H1 (cell line): Measurements from ENCODE around the gene INPP5A. TPM values are rescaled to one million over a fixed set of nuclear protein-coding genes. Genes with fewer than 3 reads are reported as not detected.

Experiments used
- CTCF ChIA-PET: fragments of 300-600 bp; sonication (Branson Sonifier 250); formaldehyde crosslinking; loops from one replicate; lab custom pipeline; 2021; ENCODE audit not compliant: partially characterized antibody; lab: Charles Lee
- POLR2A ChIA-PET: fragments of 300-600 bp; sonication (Branson Sonifier 250); formaldehyde crosslinking; loops from one replicate; lab custom pipeline; 2021; ENCODE audit warnings: inconsistent platforms; ENCODE audit not compliant: partially characterized antibody; lab: Charles Lee
- DNase-seq, 2 experiments: peaks; one replicate each; pipeline versions ENCODE4 v3.0.0 to v3.0.0-alpha.2; 2010 to 2022; ENCODE audit warnings: low spot score in 2 of 2, low read depth in 1 of 2, mixed read lengths in 1 of 2
- FAIRE-seq: peaks from 2 replicates; lab custom pipeline; 2011; peaks lifted over from hg19 to GRCh38; lab: Jason Lieb, UNC
- H2AFZ ChIP-seq: 2 replicates; pipeline ENCODE4 v1.8.1; 2012; ENCODE audit warnings: low read length, inconsistent platforms
- H2AK5ac ChIP-seq: 2 replicates; pipeline ENCODE4 v1.6.1; 2013; ENCODE audit warnings: low read depth, low read length
- H2BK120ac ChIP-seq: replicated peaks from 2 replicates; pipeline ENCODE3; 2013; ENCODE audit warnings: low read depth, low read length, inconsistent platforms
- H2BK12ac ChIP-seq: 2 replicates; pipeline ENCODE4 v1.6.1; 2013; ENCODE audit warnings: low read depth, low read length
- H2BK15ac ChIP-seq: 2 replicates; pipeline ENCODE4 v1.6.1; 2013; ENCODE audit warnings: low read length
- H2BK20ac ChIP-seq: 2 replicates; pipeline ENCODE4 v1.6.1; 2013; ENCODE audit warnings: low read length
- H2BK5ac ChIP-seq: 2 replicates; pipeline ENCODE4 v1.6.1; 2013; ENCODE audit warnings: low read depth, low read length
- H3K14ac ChIP-seq: 2 replicates; pipeline ENCODE4 v1.6.1; 2013; ENCODE audit warnings: inconsistent platforms; ENCODE audit not compliant: insufficient read length
- H3K18ac ChIP-seq: 2 replicates; pipeline ENCODE4 v1.6.1; 2013; ENCODE audit warnings: low read length; ENCODE audit errors: extremely low read depth
- H3K23ac ChIP-seq: 2 replicates; pipeline ENCODE4 v1.6.1; 2013; ENCODE audit warnings: inconsistent platforms; ENCODE audit not compliant: insufficient read length
- H3K23me2 ChIP-seq: 2 replicates; pipeline ENCODE4 v1.6.1; 2013; ENCODE audit warnings: low read depth, low read length
- H3K27ac ChIP-seq: 2 replicates; pipeline ENCODE4 v1.6.1; 2011; ENCODE audit warnings: low read depth, low read length, inconsistent platforms
- H3K27me3 ChIP-seq, 4 experiments: replicated peaks in 1 of 4; 1 replicate in 1 of 4; 2 replicates in 3 of 4; pipeline versions ENCODE4 v1.6.1 to v1.8.1; 2011 to 2013; ENCODE audit warnings: low read length in 3 of 4, mild to moderate bottlenecking in 3 of 4, inconsistent platforms in 2 of 4, mixed read lengths in 2 of 4, moderate library complexity in 1 of 4; ENCODE audit not compliant: control insufficient read depth in 3 of 4, insufficient read depth in 3 of 4; ENCODE audit errors: extremely low read depth in 1 of 4
- H3K36me3 ChIP-seq, 4 experiments: 2 replicates each; pipeline versions ENCODE4 v1.6.1 to v1.8.1; 2011 to 2013; ENCODE audit warnings: mild to moderate bottlenecking in 4 of 4, low read length in 3 of 4, moderate library complexity in 2 of 4, control low read depth in 1 of 4, inconsistent platforms in 1 of 4; ENCODE audit not compliant: insufficient read depth in 4 of 4, control insufficient read depth in 2 of 4
- H3K4ac ChIP-seq: replicated peaks from 2 replicates; pipeline ENCODE3; 2013; ENCODE audit warnings: low read length, low read depth, mixed read lengths, inconsistent platforms; ENCODE audit not compliant: insufficient read length
- H3K4me1 ChIP-seq, 4 experiments: replicated peaks in 1 of 4; 1 replicate in 1 of 4; 2 replicates in 3 of 4; pipeline versions ENCODE4 v1.6.1 to v1.8.1; 2011 to 2013; ENCODE audit warnings: low read length in 3 of 4, inconsistent platforms in 2 of 4, mixed read lengths in 1 of 4; ENCODE audit not compliant: insufficient read depth in 4 of 4, control insufficient read depth in 3 of 4
- H3K4me2 ChIP-seq, 2 experiments: 2 replicates each; pipeline versions ENCODE4 v1.6.1 to v1.8.1; 2011 to 2013; ENCODE audit warnings: low read depth in 2 of 2, low read length in 2 of 2, control low read depth in 1 of 2, inconsistent platforms in 1 of 2, mild to moderate bottlenecking in 1 of 2; ENCODE audit not compliant: insufficient read depth in 1 of 2
- H3K4me3 ChIP-seq, 4 experiments: fragments of 200-600, 300-600 bp in 1 of 4; sonication (generic), shearing (Covaris generic), sonication (Bioruptor Twin) in 1 of 4; 2 replicates each; pipeline versions ENCODE4 v1.5.1 to v1.8.1; 2011 to 2016; ENCODE audit warnings: low read length in 4 of 4, low read depth in 3 of 4, control low read depth in 2 of 4, inconsistent platforms in 2 of 4, mild to moderate bottlenecking in 2 of 4, mixed read lengths in 1 of 4, moderate library complexity in 1 of 4; ENCODE audit not compliant: insufficient read depth in 2 of 4; ENCODE audit errors: extremely low read depth in 1 of 4
- H3K56ac ChIP-seq: replicated peaks from 2 replicates; pipeline ENCODE3; 2013; ENCODE audit warnings: low read depth, mild to moderate bottlenecking, mixed read lengths, low read length, inconsistent platforms; ENCODE audit not compliant: insufficient read length
- H3K79me1 ChIP-seq: 2 replicates; pipeline ENCODE4 v1.6.1; 2013; ENCODE audit warnings: low read depth, low read length, control low read depth
- H3K79me2 ChIP-seq, 2 experiments: 2 replicates each; pipeline versions ENCODE4 v1.6.1 to v1.8.1; 2012 to 2013; ENCODE audit warnings: low read length in 2 of 2, mild to moderate bottlenecking in 2 of 2, inconsistent platforms in 1 of 2; ENCODE audit not compliant: insufficient read depth in 2 of 2, control insufficient read depth in 1 of 2
- H3K9ac ChIP-seq, 4 experiments: replicated peaks in 1 of 4; 1 replicate in 1 of 4; 2 replicates in 3 of 4; pipeline versions ENCODE4 v1.6.1 to v1.8.1; 2011 to 2013; ENCODE audit warnings: low read depth in 3 of 4, low read length in 3 of 4, control low read depth in 2 of 4, mild to moderate bottlenecking in 2 of 4, moderate library complexity in 2 of 4, inconsistent platforms in 1 of 4; ENCODE audit errors: extremely low read depth in 1 of 4
- H3K9me3 ChIP-seq, 2 experiments: 2 replicates each; pipeline versions ENCODE4 v1.6.1 to v1.8.1; 2012 to 2013; ENCODE audit warnings: mild to moderate bottlenecking in 2 of 2, moderate library complexity in 2 of 2, control low read depth in 1 of 2, inconsistent platforms in 1 of 2, low read depth in 1 of 2, low read length in 1 of 2, mixed read lengths in 1 of 2; ENCODE audit not compliant: insufficient read depth in 2 of 2
- H4K20me1 ChIP-seq, 2 experiments: replicated peaks in 1 of 2; 2 replicates each; pipeline versions ENCODE3 to v1.8.1; 2011 to 2013; ENCODE audit warnings: inconsistent platforms in 2 of 2, low read length in 2 of 2, mild to moderate bottlenecking in 1 of 2; ENCODE audit not compliant: insufficient read depth in 2 of 2, control insufficient read depth in 1 of 2
- H4K5ac ChIP-seq: 2 replicates; pipeline ENCODE4 v1.6.1; 2013; ENCODE audit warnings: low read length, low read depth, mixed read lengths, inconsistent platforms; ENCODE audit not compliant: insufficient read length
- H4K8ac ChIP-seq: 2 replicates; pipeline ENCODE4 v1.8.0; 2013; ENCODE audit warnings: mild to moderate bottlenecking, moderate library complexity, low read length, inconsistent platforms; ENCODE audit not compliant: insufficient read depth; ENCODE audit errors: extremely low read depth
- H4K91ac ChIP-seq: replicated peaks from 2 replicates; pipeline ENCODE3; 2013; ENCODE audit warnings: low read length, mixed read lengths, inconsistent platforms; ENCODE audit not compliant: insufficient read length
- CHD1 ChIP-seq: IDR thresholded peaks from 2 replicates; pipeline ENCODE4 v1.6.1; 2012; ENCODE audit warnings: low read depth, low read length, improper control_type of control experiment
- FOSL1 ChIP-seq: IDR thresholded peaks from 2 replicates; pipeline ENCODE4 v1.6.1; 2011; ENCODE audit warnings: mild to moderate bottlenecking, low read depth, low read length, moderate library complexity; ENCODE audit not compliant: insufficient read depth
- GTF2F1 ChIP-seq: IDR thresholded peaks from 2 replicates; pipeline ENCODE4 v1.6.1; 2012; ENCODE audit warnings: low read depth, low read length, improper control_type of control experiment, borderline replicate concordance
- JUN ChIP-seq: IDR thresholded peaks from 2 replicates; pipeline ENCODE4 v1.6.1; 2011; ENCODE audit warnings: low read depth, mild to moderate bottlenecking, improper control_type of control experiment, low read length
- WGBS, 2 experiments: shearing (Covaris generic) in 1 of 2; methylation state at CpG; one replicate each; pipeline versions ENCODE4 v1.1.6 to v1.1.7; 2013 to 2015; ENCODE audit warnings: low lambda C conversion rate in 2 of 2, mixed read lengths in 2 of 2, inconsistent platforms in 1 of 2, low coverage in 1 of 2, missing lambda C conversion rate in 1 of 2; ENCODE audit not compliant: insufficient replicate concordance in 2 of 2, insufficient coverage in 1 of 2, insufficient read length in 1 of 2; ENCODE audit errors: extremely low coverage in 1 of 2, missing lambda C conversion rate in 1 of 2; 5-methylcytosine and 5-hydroxymethylcytosine counted together
- polyA plus RNA-seq, 7 experiments: library from polyadenylated mRNA; depleted of rRNA in 3 of 7; stranded (reverse) in 5 of 7; unstranded in 2 of 7; fragments of >200 nt in 5 of 7; fragments of 200-250 nt in 2 of 7; gene quantifications; 1 replicate in 5 of 7; 2 replicates in 1 of 7; 4 replicates in 1 of 7; pipeline versions ENCODE4 v1.2.1 to v1.2.3, GENCODE V29; 2011 to 2013; ENCODE audit warnings: missing spikeins in 2 of 7, mixed read lengths in 2 of 7
- total RNA-seq: library from RNA; stranded (reverse); fragmentation: NEBNext Ultra II Directional; extraction: Animal tissue kit (Norgen Biotek cat#: 25700); gene quantifications from 2 replicates; pipeline ENCODE4 v1.2.1, GENCODE V29; 2021
- TF ChIP-seq, protein P1 (sequence below): IDR thresholded peaks from 2 replicates; pipeline ENCODE4 v1.6.1; 2012; ENCODE audit warnings: inconsistent platforms

The INPP5A gene
- total and polyA plus RNA-seq, 2 of the 8 experiments (the other 6 are each of a cell fraction or from before 2014, with no cell fraction given), result 19.7 to 27.5 TPM

GRCh38 chr10:132727411-132727810 is 189.8 kb downstream of the INPP5A start:
- no peak overlapping the region for H2BK20ac ChIP-seq
- no peaks in the 10 kb centered on the region for H3K36me3 ChIP-seq
- H3K4ac ChIP-seq, result no peak overlapping the region
- no peak overlapping the region for H3K56ac ChIP-seq
- H3K14ac ChIP-seq, result no peak overlapping the region
- POLR2A ChIA-PET, result no interaction called here
- no peaks in the 10 kb centered on the region for H3K79me2 ChIP-seq
- H2AK5ac ChIP-seq, result no peak overlapping the region
- 0 out of 7 replicates have a peak, but pooled peaks cover 0 to 2% (median 0%) of the 10 kb centered on the region in 4 experiments for H3K27me3 ChIP-seq
- H4K5ac ChIP-seq, result no peak overlapping the region
- no peak overlapping the region for H3K23ac ChIP-seq
- H3K79me1 ChIP-seq, result no peaks in the 10 kb centered on the region
- DNase-seq, result no peak
- H2BK15ac ChIP-seq, result no peak overlapping the region
- H2BK12ac ChIP-seq, result no peak overlapping the region
- H2AFZ ChIP-seq, result no peak overlapping the region
- no peak overlapping the region for H3K4me3 ChIP-seq
- H2BK120ac ChIP-seq, result no peak overlapping the region
- FAIRE-seq, result no peak
- CTCF ChIA-PET, result no interaction called here
- H4K8ac ChIP-seq, result no peak overlapping the region
- H2BK5ac ChIP-seq, result no peak overlapping the region
- 87% methylated on average over 13 of the region's 13 CpGs; no CpG with 5 or more reads in 1 of the 2 experiments for WGBS, 2 experiments
- H4K20me1 ChIP-seq, result peaks cover 1 to 4% of the 10 kb centered on the region in 2 experiments
- no peak overlapping the region for H3K4me2 ChIP-seq
- no peak overlapping the region for H3K18ac ChIP-seq
- TF ChIP-seq CHD1 (no peak), JUN (no peak), FOSL1 (no peak), GTF2F1 (no peak)
- TF ChIP-seq, protein P1, sequence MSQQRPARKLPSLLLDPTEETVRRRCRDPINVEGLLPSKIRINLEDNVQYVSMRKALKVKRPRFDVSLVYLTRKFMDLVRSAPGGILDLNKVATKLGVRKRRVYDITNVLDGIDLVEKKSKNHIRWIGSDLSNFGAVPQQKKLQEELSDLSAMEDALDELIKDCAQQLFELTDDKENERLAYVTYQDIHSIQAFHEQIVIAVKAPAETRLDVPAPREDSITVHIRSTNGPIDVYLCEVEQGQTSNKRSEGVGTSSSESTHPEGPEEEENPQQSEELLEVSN, result no peak
- no peaks in the 10 kb centered on the region for H3K9me3 ChIP-seq
- H3K23me2 ChIP-seq, result no peaks in the 10 kb centered on the region
- H3K9ac ChIP-seq, result no peak overlapping the region
- H4K91ac ChIP-seq, result no peak overlapping the region
- no peak overlapping the region for H3K27ac ChIP-seq
- no peaks in the 10 kb centered on the region; a peak in 1 of 7 replicates for H3K4me1 ChIP-seq
